ENCODE data around the gene IL16.

IL16 gene

DNA sequence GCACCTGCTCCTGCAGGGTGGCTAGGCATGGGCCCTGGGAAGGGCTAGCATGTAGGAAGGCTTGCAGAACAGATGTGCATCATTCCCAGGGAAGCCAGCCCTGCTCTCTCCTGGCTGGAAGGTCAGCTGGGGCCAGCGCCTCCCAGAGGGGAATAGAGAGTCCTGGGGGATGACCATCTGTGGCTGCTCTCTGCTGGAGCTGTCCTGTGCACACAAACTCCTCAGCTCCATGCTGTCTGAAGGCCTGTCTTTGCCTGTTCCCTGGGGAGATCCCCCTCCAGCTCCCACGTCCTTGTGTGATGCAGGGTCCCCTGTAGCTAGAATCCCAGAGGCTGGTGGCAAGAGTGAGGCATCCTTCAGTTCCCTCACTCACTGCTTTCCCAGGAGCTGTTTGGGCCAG lies 19.3 kb downstream of the IL16 start:
- H3K9me3 ChIP-seq (ENCODE audit: control insufficient read depth, insufficient read depth, low read length): no peaks in the 10 kb centered on the region
- no peak overlapping the region for H3K4me3 ChIP-seq (ENCODE audit: low read depth, low read length)
- no peaks in the 10 kb centered on the region for H3K36me3 ChIP-seq (ENCODE audit: control insufficient read depth, insufficient read depth, low read length)
- no peak overlapping the region for H3K9ac ChIP-seq (ENCODE audit: low read depth, low read length)
- H3K27me3 ChIP-seq (ENCODE audit: control insufficient read depth, insufficient read depth, low read length): no peaks in the 10 kb centered on the region
- H3K4me1 ChIP-seq (ENCODE audit: control insufficient read depth, insufficient read depth, low read length): no peaks in the 10 kb centered on the region

DNA sequence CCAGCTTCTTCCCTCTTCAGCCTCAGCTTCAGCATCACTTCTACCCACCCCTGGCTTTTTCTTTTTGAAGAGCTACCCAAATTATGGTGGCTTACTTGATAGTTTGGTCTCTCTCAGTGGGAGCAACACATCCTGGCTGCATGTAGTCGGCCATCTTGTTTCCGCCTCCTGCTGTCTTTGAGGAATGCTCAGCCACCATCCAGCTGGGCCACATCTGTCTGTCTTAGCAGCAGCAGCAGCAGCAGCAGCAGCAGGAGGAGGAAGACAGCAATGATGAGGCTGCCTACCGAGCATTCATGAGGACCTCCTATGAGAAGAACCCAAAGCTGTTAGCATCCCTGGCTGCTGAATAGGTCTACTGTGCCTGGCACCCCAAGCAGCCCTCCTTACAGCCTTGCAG lies 19.7 kb downstream of the IL16 start:
- H3K9ac ChIP-seq (ENCODE audit: low read depth, low read length): no peak overlapping the region
- no peak overlapping the region for H3K4me3 ChIP-seq (ENCODE audit: low read depth, low read length)
- no peaks in the 10 kb centered on the region for H3K36me3 ChIP-seq (ENCODE audit: control insufficient read depth, insufficient read depth, low read length)
- no peaks in the 10 kb centered on the region for H3K27me3 ChIP-seq (ENCODE audit: control insufficient read depth, insufficient read depth, low read length)
- no peaks in the 10 kb centered on the region for H3K9me3 ChIP-seq (ENCODE audit: control insufficient read depth, insufficient read depth, low read length)
- H3K4me1 ChIP-seq (ENCODE audit: control insufficient read depth, insufficient read depth, low read length): no peaks in the 10 kb centered on the region

DNA sequence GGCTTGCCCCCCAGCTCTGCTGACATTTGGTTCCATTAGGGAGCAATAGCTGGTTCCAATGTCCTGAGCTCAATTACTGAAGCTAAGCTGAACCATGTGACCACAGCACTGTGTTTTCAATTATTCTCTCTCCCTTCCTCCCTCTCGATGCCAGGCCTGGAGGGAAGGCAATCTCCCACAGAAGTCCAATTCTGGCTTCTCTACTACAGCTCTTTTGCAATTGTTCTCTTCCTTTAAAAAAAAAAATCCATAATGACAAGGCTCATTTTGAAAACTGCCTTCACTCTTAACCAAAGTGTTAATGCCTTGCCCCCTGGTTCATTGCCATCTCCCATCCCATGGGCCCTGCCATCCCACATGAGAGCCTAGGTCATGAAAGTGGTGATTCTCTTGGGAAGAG lies 24.8 kb downstream of the IL16 start:
- Histone ChIP-seq H3K36me3 (ENCODE audit: control insufficient read depth, insufficient read depth, low read length) (no peaks in the 10 kb centered on the region), H3K9ac (ENCODE audit: low read depth, low read length) (no peak overlapping the region), H3K27me3 (ENCODE audit: control insufficient read depth, insufficient read depth, low read length) (no peaks in the 10 kb centered on the region), H3K4me3 (ENCODE audit: low read depth, low read length) (no peak overlapping the region), H3K9me3 (ENCODE audit: control insufficient read depth, insufficient read depth, low read length) (no peaks in the 10 kb centered on the region), H3K4me1 (ENCODE audit: control insufficient read depth, insufficient read depth, low read length) (no peaks in the 10 kb centered on the region)

DNA sequence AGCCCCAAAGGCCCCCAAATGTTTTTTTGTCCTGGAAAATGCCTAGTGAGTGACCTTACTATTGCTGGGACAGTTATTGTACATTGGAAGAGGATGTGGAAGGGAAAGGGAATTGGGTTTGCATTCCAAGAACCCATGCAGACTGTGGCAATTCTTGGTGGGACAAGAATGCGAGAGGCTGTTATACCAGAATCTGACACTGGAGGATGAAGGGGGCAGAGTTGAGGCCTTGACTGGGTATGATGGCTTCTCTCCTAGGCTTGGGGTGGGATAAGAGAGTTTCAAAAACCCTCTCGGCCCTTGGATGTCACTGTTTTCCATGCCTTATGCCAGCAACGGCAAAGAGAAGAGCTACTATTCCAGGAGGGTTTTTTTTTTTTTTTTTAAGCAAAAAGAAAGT lies 25.3 kb downstream of the IL16 start:
- no peaks in the 10 kb centered on the region for H3K9me3 ChIP-seq (ENCODE audit: control insufficient read depth, insufficient read depth, low read length)
- no peaks in the 10 kb centered on the region for H3K4me1 ChIP-seq (ENCODE audit: control insufficient read depth, insufficient read depth, low read length)
- no peaks in the 10 kb centered on the region for H3K27me3 ChIP-seq (ENCODE audit: control insufficient read depth, insufficient read depth, low read length)
- no peaks in the 10 kb centered on the region for H3K36me3 ChIP-seq (ENCODE audit: control insufficient read depth, insufficient read depth, low read length)
- no peak overlapping the region for H3K4me3 ChIP-seq (ENCODE audit: low read depth, low read length)
- H3K9ac ChIP-seq (ENCODE audit: low read depth, low read length): no peak overlapping the region

DNA sequence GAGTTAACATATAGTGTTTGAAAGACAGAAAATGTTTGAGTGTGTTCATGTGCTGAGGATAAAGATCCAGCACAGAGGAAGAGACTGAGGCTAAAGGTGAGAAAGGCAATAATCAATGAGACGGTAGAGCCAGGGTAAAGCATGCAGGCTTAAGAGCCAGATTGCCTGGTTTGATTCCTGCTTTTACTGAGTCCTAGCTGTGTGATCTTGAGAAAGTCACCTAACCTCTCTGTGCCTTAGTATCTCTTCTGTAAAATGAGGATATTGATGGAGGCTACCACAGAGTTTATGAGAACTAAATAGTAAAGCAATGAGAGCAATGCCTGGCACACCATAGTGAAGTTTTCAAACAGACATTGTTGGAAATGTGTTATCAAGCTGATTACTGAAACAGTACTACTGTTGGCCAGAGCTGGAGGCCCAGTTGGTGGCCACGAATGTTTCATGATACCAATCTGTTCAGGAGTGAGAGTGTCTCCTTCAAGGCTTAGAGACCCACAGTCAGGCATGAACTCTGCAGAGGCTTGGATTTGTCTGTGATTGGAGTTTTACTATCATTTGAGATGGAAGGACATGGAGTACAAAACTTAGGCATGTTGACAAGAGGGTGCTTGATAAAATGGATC lies 26.8 kb downstream of the IL16 start:
- no peaks in the 10 kb centered on the region for H3K27me3 ChIP-seq (ENCODE audit: control insufficient read depth, insufficient read depth, low read length)
- H3K9ac ChIP-seq (ENCODE audit: low read depth, low read length): no peak overlapping the region
- no peaks in the 10 kb centered on the region for H3K9me3 ChIP-seq (ENCODE audit: control insufficient read depth, insufficient read depth, low read length)
- H3K36me3 ChIP-seq (ENCODE audit: control insufficient read depth, insufficient read depth, low read length): no peaks in the 10 kb centered on the region
- H3K4me1 ChIP-seq (ENCODE audit: control insufficient read depth, insufficient read depth, low read length): no peaks in the 10 kb centered on the region
- no peak overlapping the region for H3K4me3 ChIP-seq (ENCODE audit: low read depth, low read length)

DNA sequence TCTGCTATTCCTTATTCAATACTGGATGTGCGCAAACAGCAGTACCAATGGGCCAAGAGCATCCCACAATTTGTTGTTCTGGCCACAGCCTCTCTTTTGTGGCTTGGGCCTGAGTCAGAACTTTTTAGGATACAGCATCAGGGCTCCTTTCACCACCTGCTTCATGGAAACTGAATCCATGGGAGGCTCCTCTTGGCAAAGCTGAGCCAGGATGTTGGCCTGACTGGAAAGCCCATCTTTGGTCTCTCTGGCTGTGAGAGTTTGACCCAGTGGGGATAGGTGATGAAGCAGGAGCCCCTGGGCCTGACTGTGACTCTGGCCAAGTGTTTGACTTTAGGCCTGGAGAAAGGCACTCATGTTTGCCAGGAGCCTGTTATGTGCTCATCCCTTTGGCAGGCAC lies 27.6 kb downstream of the IL16 start:
- no peaks in the 10 kb centered on the region for H3K27me3 ChIP-seq (ENCODE audit: control insufficient read depth, insufficient read depth, low read length)
- H3K9me3 ChIP-seq (ENCODE audit: control insufficient read depth, insufficient read depth, low read length): no peaks in the 10 kb centered on the region
- H3K4me3 ChIP-seq (ENCODE audit: low read depth, low read length): no peak overlapping the region
- H3K4me1 ChIP-seq (ENCODE audit: control insufficient read depth, insufficient read depth, low read length): no peaks in the 10 kb centered on the region
- no peaks in the 10 kb centered on the region for H3K36me3 ChIP-seq (ENCODE audit: control insufficient read depth, insufficient read depth, low read length)
- no peak overlapping the region for H3K9ac ChIP-seq (ENCODE audit: low read depth, low read length)

DNA sequence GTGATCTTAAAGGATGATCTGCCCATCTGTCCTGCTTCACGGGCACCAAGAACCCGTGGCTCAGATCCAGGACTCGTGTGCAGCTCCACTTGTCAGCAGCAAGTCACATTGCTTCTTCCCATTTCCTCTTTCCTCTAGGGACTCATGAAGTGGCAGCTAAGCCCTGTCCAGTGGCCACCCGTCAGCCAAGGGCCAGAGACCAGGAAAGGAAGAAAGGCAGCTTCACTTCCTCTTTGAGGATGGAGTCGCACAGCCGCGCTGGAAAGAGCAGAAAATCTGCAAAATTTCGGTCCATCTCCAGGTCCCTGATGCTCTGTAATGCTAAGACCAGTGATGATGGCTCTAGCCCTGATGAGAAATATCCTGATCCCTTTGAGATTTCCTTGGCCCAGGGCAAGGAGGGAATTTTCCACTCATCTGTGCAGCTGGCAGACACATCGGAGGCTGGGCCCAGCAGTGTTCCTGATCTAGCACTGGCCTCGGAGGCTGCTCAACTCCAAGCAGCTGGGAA lies 28.5 kb downstream of the IL16 start:
- H3K4me1 ChIP-seq (ENCODE audit: control insufficient read depth, insufficient read depth, low read length): no peaks in the 10 kb centered on the region
- H3K9ac ChIP-seq (ENCODE audit: low read depth, low read length): no peak overlapping the region
- no peaks in the 10 kb centered on the region for H3K36me3 ChIP-seq (ENCODE audit: control insufficient read depth, insufficient read depth, low read length)
- H3K4me3 ChIP-seq (ENCODE audit: low read depth, low read length): no peak overlapping the region
- no peaks in the 10 kb centered on the region for H3K9me3 ChIP-seq (ENCODE audit: control insufficient read depth, insufficient read depth, low read length)
- H3K27me3 ChIP-seq (ENCODE audit: control insufficient read depth, insufficient read depth, low read length): no peaks in the 10 kb centered on the region

DNA sequence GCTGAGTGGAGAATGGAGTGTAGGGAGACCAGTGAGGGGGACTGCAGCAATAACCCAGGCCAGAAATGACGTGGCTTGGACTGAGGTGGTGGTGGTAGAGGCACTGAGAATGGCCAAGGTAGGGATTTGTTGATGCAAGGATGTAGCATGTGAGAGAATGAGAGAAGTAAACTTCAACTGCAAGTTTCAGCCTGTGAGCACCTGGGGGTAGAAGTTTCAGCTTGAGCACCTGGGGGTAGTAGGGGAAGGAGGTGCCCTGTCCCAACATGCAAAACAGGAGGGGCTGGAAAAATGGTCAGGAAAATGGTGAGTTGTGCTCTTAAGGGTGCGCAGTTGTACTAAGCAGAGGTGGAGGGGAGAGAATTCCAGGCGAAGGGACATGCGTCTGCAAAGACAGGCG lies 31.0 kb downstream of the IL16 start:
- no peaks in the 10 kb centered on the region for H3K36me3 ChIP-seq (ENCODE audit: control insufficient read depth, insufficient read depth, low read length)
- H3K9ac ChIP-seq (ENCODE audit: low read depth, low read length): no peak overlapping the region
- no peaks in the 10 kb centered on the region for H3K4me1 ChIP-seq (ENCODE audit: control insufficient read depth, insufficient read depth, low read length)
- H3K27me3 ChIP-seq (ENCODE audit: control insufficient read depth, insufficient read depth, low read length): no peaks in the 10 kb centered on the region
- no peak overlapping the region for H3K4me3 ChIP-seq (ENCODE audit: low read depth, low read length)
- no peaks in the 10 kb centered on the region for H3K9me3 ChIP-seq (ENCODE audit: control insufficient read depth, insufficient read depth, low read length)

DNA sequence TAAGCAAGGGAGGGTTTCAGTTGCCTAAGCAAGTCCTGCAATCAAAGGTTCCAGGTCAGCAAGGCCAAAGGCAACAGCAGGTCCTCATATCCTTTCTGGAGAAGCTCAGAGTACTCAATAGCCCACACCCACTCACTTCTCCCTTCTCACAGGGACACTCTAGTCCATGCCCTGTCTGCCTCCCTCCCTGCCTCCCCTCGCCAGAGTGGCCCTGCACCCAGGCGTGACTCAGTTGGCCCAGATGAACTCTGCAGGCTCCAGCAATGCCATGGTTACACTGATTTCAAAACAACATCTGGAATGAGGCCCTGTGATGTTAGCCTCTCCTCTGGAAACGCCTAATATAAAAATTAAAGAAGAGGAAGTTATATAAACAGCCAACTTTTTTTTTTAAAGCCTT lies 32.9 kb downstream of the IL16 start:
- Histone ChIP-seq H3K4me1 (ENCODE audit: control insufficient read depth, insufficient read depth, low read length) (no peaks in the 10 kb centered on the region), H3K9ac (ENCODE audit: low read depth, low read length) (no peak overlapping the region), H3K27me3 (ENCODE audit: control insufficient read depth, insufficient read depth, low read length) (no peaks in the 10 kb centered on the region), H3K9me3 (ENCODE audit: control insufficient read depth, insufficient read depth, low read length) (no peaks in the 10 kb centered on the region), H3K4me3 (ENCODE audit: low read depth, low read length) (no peak overlapping the region), H3K36me3 (ENCODE audit: control insufficient read depth, insufficient read depth, low read length) (no peaks in the 10 kb centered on the region)

DNA sequence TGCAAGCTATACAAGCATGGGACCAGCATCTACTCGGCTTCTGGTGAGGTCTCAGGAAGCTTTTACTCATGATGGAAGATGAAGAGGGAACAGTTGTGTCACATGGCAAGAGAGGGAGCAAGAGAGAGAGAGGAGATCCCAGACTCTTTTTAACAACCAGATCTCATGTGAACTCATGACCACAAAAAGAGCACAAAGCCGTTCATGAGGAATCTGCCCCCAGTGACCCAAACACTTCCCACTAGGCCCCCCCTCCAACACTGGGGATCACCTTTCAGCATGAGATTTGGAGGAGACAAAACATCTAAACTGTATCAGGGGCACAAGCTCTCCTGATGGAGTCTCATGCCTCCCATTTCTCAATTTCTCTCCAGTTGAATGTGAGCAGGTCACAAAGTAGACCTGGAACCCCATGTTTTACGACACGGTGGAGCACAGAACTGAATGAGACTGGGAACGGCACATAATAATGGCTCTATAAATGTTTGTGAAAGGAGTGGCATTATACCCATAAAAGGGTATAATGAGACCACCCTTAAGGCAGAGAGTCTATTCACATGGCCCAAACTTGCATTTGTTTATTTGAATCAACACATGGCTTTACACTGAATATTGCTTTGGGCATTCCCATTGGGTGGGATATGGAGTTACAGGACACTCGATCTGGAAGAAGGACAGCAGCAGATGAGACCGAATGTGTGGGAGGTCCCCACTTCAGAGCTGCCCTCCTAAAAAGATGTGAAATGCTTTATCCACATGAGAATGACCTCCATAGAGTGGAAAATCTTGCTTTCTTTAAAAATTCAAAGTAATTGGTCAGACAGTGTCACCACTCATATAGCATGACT lies 38.8 kb downstream of the IL16 start:
- no peaks in the 10 kb centered on the region for H3K36me3 ChIP-seq (ENCODE audit: control insufficient read depth, insufficient read depth, low read length)
- H3K4me1 ChIP-seq (ENCODE audit: control insufficient read depth, insufficient read depth, low read length): no peaks in the 10 kb centered on the region
- H3K4me3 ChIP-seq (ENCODE audit: low read depth, low read length): no peak overlapping the region
- H3K9ac ChIP-seq (ENCODE audit: low read depth, low read length): no peak overlapping the region
- no peaks in the 10 kb centered on the region for H3K27me3 ChIP-seq (ENCODE audit: control insufficient read depth, insufficient read depth, low read length)
- H3K9me3 ChIP-seq (ENCODE audit: control insufficient read depth, insufficient read depth, low read length): no peaks in the 10 kb centered on the region

DNA sequence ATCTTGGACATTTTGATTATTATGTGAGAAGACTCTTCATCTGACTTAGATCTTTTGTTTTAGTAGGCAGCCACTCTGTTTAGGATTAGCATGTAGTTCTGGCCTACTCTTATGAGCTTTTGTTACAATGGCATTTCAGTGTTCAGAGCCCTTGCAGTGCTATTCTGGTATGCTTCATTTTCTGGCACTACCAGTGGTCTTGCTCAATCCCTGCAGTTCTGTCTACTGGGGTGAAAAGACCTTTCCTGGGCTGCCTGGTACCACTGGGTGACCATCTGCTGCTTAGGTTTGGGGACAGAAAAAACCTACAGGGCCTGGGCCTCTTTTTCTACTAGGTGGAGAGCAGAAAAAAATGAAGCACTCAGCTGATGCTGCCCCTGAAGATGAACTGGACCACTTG lies 42.5 kb downstream of the IL16 start:
- Histone ChIP-seq H3K9me3 (ENCODE audit: control insufficient read depth, insufficient read depth, low read length) (no peaks in the 10 kb centered on the region), H3K4me3 (ENCODE audit: low read depth, low read length) (no peak overlapping the region), H3K4me1 (ENCODE audit: control insufficient read depth, insufficient read depth, low read length) (no peaks in the 10 kb centered on the region), H3K9ac (ENCODE audit: low read depth, low read length) (no peak overlapping the region), H3K27me3 (ENCODE audit: control insufficient read depth, insufficient read depth, low read length) (no peaks in the 10 kb centered on the region), H3K36me3 (ENCODE audit: control insufficient read depth, insufficient read depth, low read length) (no peaks in the 10 kb centered on the region)

DNA sequence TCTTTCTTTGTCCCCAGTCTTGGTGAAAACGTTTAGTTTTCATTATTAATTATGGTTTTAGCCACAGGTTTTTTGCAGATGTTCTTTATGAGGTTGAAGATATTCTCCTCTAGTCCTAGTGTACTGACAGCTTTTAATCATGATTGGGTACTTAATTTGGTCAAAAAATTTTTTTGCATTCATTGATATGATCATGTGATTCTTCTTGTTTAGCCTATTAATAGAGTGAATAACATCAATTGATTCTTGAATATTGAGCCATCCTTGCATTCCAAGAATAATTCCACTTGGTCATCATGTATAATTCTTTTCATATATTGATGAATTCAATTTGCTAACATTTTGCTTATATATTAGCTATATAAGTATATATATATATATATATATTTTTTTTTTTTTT lies 46.1 kb downstream of the IL16 start:
- H3K36me3 ChIP-seq (ENCODE audit: control insufficient read depth, insufficient read depth, low read length): no peaks in the 10 kb centered on the region
- H3K9me3 ChIP-seq (ENCODE audit: control insufficient read depth, insufficient read depth, low read length): no peaks in the 10 kb centered on the region
- H3K9ac ChIP-seq (ENCODE audit: low read depth, low read length): no peak overlapping the region
- H3K4me3 ChIP-seq (ENCODE audit: low read depth, low read length): no peak overlapping the region
- H3K4me1 ChIP-seq (ENCODE audit: control insufficient read depth, insufficient read depth, low read length): no peaks in the 10 kb centered on the region
- H3K27me3 ChIP-seq (ENCODE audit: control insufficient read depth, insufficient read depth, low read length): no peaks in the 10 kb centered on the region

Data from iPS-15b (cell line).